GM12878 (cell line): ENCODE results near the gene CEP68. TPM values are rescaled to one million over a fixed set of nuclear protein-coding genes. Genes with fewer than 3 reads are reported as not detected.

Source experiments
- ATF7 ChIP-seq: fragments of 450-650 bp; IDR thresholded peaks from 2 replicates; pipeline ENCODE4 v1.6.1; 2016; ENCODE audit warnings: low read depth, mild to moderate bottlenecking
- POLR2AphosphoS2 ChIP-seq: IDR thresholded peaks from 2 replicates; pipeline ENCODE4 v1.6.1; 2011; ENCODE audit warnings: low read depth, mild to moderate bottlenecking, low read length, improper control_type of control experiment, moderate library complexity
- POLR2AphosphoS5 ChIP-seq: IDR thresholded peaks from 2 replicates; pipeline ENCODE4 v1.6.1; 2011; ENCODE audit warnings: mild to moderate bottlenecking, low read length, inconsistent platforms
- TBL1XR1 ChIP-seq: IDR thresholded peaks from 2 replicates; pipeline ENCODE4 v1.6.1; 2012; ENCODE audit warnings: low read depth, low read length, improper control_type of control experiment
- polyA plus RNA-seq, 11 experiments: library from polyadenylated mRNA; depleted of rRNA in 4 of 11; unstranded in 6 of 11; stranded (reverse) in 5 of 11; fragments of >200 nt; fragmentation: Nextera tagmentation in 4 of 11; fragmentation: Illumina TruSeq in 1 of 11; extraction: Ambion mirVana in 4 of 11; extraction: Trizol in 1 of 11; gene quantifications; 1 replicate in 1 of 11; 2 replicates in 10 of 11; pipeline versions ENCODE4 v1.2.1 to v1.2.3, GENCODE V29; 2011 to 2016; ENCODE audit warnings: inconsistent platforms in 2 of 11, missing spikeins in 2 of 11, low read depth in 1 of 11
- total RNA-seq, 4 experiments: library from RNA; depleted of rRNA in 3 of 4; stranded (reverse); fragments of >200 nt in 3 of 4; fragmentation: Illumina TruSeq in 1 of 4; extraction: Trizol in 1 of 4; gene quantifications; 2 replicates each; pipeline versions ENCODE4 v1.2.1 to v1.2.3, GENCODE V29; 2013 to 2021
- TF ChIP-seq, protein P1 (sequence below): fragments of 150-350 bp; IDR thresholded peaks from 2 replicates; pipeline ENCODE4 v1.6.1; 2016; ENCODE audit warnings: low read depth, low read length
- TF ChIP-seq, protein P2 (sequence below): fragments of 450-650 bp; formaldehyde crosslinking; IDR thresholded peaks from 2 replicates; pipeline ENCODE4 v1.5.0; 2022; ENCODE audit warnings: mild to moderate bottlenecking, missing genetic modification characterization

Gene CEP68
- total and polyA plus RNA-seq, 10 of the 15 experiments (the other 5 are each of a cell fraction or from before 2014, with no cell fraction given), result 1.1 to 11.1 (median 7.4) TPM

DNA sequence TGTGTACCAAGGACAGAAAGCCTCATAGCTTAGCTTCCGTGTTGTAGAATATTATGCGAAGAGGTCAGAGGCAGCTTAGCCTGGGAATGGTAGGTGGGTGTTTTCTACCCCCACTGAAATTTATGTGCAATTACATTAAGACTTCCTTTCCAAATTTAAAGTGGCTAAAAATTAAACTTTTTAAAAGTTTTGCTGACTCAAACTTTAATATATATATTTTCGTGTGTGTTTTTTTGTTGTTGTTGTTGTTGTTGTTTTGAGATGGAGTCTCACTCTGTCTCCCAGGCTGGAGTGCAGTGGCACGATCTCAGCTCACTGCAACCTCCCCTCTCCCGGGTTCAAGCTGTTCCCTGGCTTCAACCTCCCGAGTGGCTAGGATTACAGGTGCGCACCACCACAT is 77.9 kb downstream of the CEP68 start (continued):
- TF ChIP-seq TBL1XR1 (no peak), ATF7 (no peak), POLR2AphosphoS2 (no peak), POLR2AphosphoS5 (no peak)
- TF ChIP-seq, protein P1, sequence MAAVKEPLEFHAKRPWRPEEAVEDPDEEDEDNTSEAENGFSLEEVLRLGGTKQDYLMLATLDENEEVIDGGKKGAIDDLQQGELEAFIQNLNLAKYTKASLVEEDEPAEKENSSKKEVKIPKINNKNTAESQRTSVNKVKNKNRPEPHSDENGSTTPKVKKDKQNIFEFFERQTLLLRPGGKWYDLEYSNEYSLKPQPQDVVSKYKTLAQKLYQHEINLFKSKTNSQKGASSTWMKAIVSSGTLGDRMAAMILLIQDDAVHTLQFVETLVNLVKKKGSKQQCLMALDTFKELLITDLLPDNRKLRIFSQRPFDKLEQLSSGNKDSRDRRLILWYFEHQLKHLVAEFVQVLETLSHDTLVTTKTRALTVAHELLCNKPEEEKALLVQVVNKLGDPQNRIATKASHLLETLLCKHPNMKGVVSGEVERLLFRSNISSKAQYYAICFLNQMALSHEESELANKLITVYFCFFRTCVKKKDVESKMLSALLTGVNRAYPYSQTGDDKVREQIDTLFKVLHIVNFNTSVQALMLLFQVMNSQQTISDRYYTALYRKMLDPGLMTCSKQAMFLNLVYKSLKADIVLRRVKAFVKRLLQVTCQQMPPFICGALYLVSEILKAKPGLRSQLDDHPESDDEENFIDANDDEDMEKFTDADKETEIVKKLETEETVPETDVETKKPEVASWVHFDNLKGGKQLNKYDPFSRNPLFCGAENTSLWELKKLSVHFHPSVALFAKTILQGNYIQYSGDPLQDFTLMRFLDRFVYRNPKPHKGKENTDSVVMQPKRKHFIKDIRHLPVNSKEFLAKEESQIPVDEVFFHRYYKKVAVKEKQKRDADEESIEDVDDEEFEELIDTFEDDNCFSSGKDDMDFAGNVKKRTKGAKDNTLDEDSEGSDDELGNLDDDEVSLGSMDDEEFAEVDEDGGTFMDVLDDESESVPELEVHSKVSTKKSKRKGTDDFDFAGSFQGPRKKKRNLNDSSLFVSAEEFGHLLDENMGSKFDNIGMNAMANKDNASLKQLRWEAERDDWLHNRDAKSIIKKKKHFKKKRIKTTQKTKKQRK, result no peak
- TF ChIP-seq, protein P2, sequence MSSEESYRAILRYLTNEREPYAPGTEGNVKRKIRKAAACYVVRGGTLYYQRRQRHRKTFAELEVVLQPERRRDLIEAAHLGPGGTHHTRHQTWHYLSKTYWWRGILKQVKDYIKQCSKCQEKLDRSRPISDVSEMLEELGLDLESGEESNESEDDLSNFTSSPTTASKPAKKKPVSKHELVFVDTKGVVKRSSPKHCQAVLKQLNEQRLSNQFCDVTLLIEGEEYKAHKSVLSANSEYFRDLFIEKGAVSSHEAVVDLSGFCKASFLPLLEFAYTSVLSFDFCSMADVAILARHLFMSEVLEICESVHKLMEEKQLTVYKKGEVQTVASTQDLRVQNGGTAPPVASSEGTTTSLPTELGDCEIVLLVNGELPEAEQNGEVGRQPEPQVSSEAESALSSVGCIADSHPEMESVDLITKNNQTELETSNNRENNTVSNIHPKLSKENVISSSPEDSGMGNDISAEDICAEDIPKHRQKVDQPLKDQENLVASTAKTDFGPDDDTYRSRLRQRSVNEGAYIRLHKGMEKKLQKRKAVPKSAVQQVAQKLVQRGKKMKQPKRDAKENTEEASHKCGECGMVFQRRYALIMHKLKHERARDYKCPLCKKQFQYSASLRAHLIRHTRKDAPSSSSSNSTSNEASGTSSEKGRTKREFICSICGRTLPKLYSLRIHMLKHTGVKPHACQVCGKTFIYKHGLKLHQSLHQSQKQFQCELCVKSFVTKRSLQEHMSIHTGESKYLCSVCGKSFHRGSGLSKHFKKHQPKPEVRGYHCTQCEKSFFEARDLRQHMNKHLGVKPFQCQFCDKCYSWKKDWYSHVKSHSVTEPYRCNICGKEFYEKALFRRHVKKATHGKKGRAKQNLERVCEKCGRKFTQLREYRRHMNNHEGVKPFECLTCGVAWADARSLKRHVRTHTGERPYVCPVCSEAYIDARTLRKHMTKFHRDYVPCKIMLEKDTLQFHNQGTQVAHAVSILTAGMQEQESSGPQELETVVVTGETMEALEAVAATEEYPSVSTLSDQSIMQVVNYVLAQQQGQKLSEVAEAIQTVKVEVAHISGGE (CRISPR knock-in tag), result no peak
- TF ChIP-seq, all 136 proteins: peak for 0
